Prostate gland (tissue), 2 donors: ENCODE results near the gene INTS2.

Source experiments
- CTCF ChIP-seq, 4 experiments: fragments of 200-600 bp in 2 of 4; fragments of 450-650 bp in 2 of 4; sonication (generic) in 2 of 4; IDR thresholded peaks; 1 replicate in 3 of 4; 2 replicates in 1 of 4; pipeline ENCODE4 v1.5.1; 2016 to 2019; ENCODE audit warnings: antibody characterized with exemption in 4 of 4, mild to moderate bottlenecking in 2 of 4, moderate library complexity in 2 of 4
- POLR2A ChIP-seq: fragments of 450-650 bp; IDR thresholded peaks from one replicate; pipeline ENCODE4 v1.6.1; 2016; ENCODE audit warnings: antibody characterized with exemption, mild to moderate bottlenecking

GRCh38 chr17:61836266-61837174 lies 91.3 kb downstream of the INTS2 start:
- TF ChIP-seq CTCF (IDR thresholded peaks at IDR 0.05) (no peak), POLR2A (no peak)
